Measurements from ENCODE around the gene CMIP. TPM values are rescaled to one million over a fixed set of nuclear protein-coding genes. Genes with fewer than 3 reads are reported as not detected.
"Not testable (repeated sequence)": the region's sequence is repeated elsewhere in the genome, so short reads cannot be mapped to it uniquely, and the experiment has no call there.

Gene CMIP
- total RNA-seq, 1 donor from 2014 or later = 18.8 TPM

- no peak for FAIRE-seq
These were observed 242.0 kb downstream of the CMIP start for GRCh38 chr16:81686391-81687130.

GRCh38 chr16:81687131-81687456 lies 242.5 kb downstream of the CMIP start:
- FAIRE-seq (no peak), DNase-seq (ENCODE audit: low spot score in 2 of 2) (no peak)

More at GRCh38 chr16:81686391-81687130, 242.0 kb downstream of the CMIP start:
- DNase-seq (ENCODE audit: low spot score in 2 of 2) = no peak

GRCh38 chr16:81688182-81688581 lies 243.6 kb downstream of the CMIP start:
- DNase-seq (ENCODE audit: low spot score in 2 of 2) (no peak), FAIRE-seq (no peak)

- DNase-seq (ENCODE audit: low spot score in 2 of 2); FAIRE-seq: not testable (repeated sequence)
These were observed 244.2 kb downstream of the CMIP start for GRCh38 chr16:81688839-81689238.

- DNase-seq (ENCODE audit: low spot score in 2 of 2) = no peak
These were observed 247.4 kb downstream of the CMIP start for GRCh38 chr16:81692021-81692420.

GRCh38 chr16:81692571-81692970 lies 248.0 kb downstream of the CMIP start:
- no peak for DNase-seq (ENCODE audit: low spot score in 2 of 2)
- FAIRE-seq = no peak

More at GRCh38 chr16:81692021-81692420, 247.4 kb downstream of the CMIP start:
- FAIRE-seq = no peak

- DNase-seq (ENCODE audit: low spot score in 2 of 2) (peak in 1 of 2 donors; percentile 47), FAIRE-seq (no peak)
These were observed 248.6 kb downstream of the CMIP start for GRCh38 chr16:81693041-81693743.

- DNase-seq (ENCODE audit: low spot score in 2 of 2) (no peak), FAIRE-seq (no peak)
These were observed 249.2 kb downstream of the CMIP start for GRCh38 chr16:81693744-81694303.

GRCh38 chr16:81694494-81695280 lies 250.1 kb downstream of the CMIP start:
- no peak for FAIRE-seq
- no peak for DNase-seq (ENCODE audit: low spot score in 2 of 2)

GRCh38 chr16:81695321-81696165 lies 250.9 kb downstream of the CMIP start:
- DNase-seq (ENCODE audit: low spot score in 2 of 2) = no peak
- no peak for FAIRE-seq

GRCh38 chr16:81696166-81696960 lies 251.8 kb downstream of the CMIP start:
- DNase-seq (ENCODE audit: low spot score in 2 of 2) (no peak), FAIRE-seq (no peak)

GRCh38 chr16:81696961-81697615 lies 252.5 kb downstream of the CMIP start:
- FAIRE-seq (no peak), DNase-seq (ENCODE audit: low spot score in 2 of 2) (no peak)

GRCh38 chr16:81697616-81698309 lies 253.2 kb downstream of the CMIP start:
- DNase-seq (ENCODE audit: low spot score in 2 of 2) = peak in 1 of 2 donors; percentile 52
- FAIRE-seq = no peak

- no peak for FAIRE-seq
These were observed 253.7 kb downstream of the CMIP start for GRCh38 chr16:81698310-81698641.

GRCh38 chr16:81699596-81699995 lies 255.0 kb downstream of the CMIP start:
- FAIRE-seq (no peak), DNase-seq (ENCODE audit: low spot score in 2 of 2) (no peak)

More at GRCh38 chr16:81698310-81698641, 253.7 kb downstream of the CMIP start:
- DNase-seq (ENCODE audit: low spot score in 2 of 2) = no peak

GRCh38 chr16:81700071-81700779 lies 255.6 kb downstream of the CMIP start:
- FAIRE-seq (no peak), DNase-seq (ENCODE audit: low spot score in 2 of 2) (no peak)

GRCh38 chr16:81700780-81701165 lies 256.2 kb downstream of the CMIP start:
- DNase-seq (ENCODE audit: low spot score in 2 of 2) (no peak), FAIRE-seq (no peak)
